Astrocyte (in vitro differentiated cells and primary cell): ENCODE results near the gene PHC2. TPM values are rescaled to one million over a fixed set of nuclear protein-coding genes. Genes with fewer than 3 reads are reported as not detected.

Source experiments
- DNase-seq: peaks from one replicate; pipeline ENCODE4 v3.0.0-alpha.2; 2010; ENCODE audit warnings: low read depth
- FAIRE-seq: peaks from 2 replicates; lab custom pipeline; 2011; peaks lifted over from hg19 to GRCh38; lab: Jason Lieb, UNC
- H2AFZ ChIP-seq: 2 replicates; pipeline ENCODE4 v1.6.0; 2012; ENCODE audit warnings: low read depth, low read length, inconsistent platforms
- H3K27ac ChIP-seq: 2 replicates; pipeline ENCODE4 v1.5.1; 2011; ENCODE audit warnings: low read depth, low read length, inconsistent platforms
- H3K27me3 ChIP-seq: 2 replicates; pipeline ENCODE4 v1.6.0; 2011; ENCODE audit warnings: low read length, inconsistent platforms; ENCODE audit not compliant: insufficient read depth
- H3K36me3 ChIP-seq: 2 replicates; pipeline ENCODE4 v1.5.1; 2011; ENCODE audit warnings: low read length, inconsistent platforms; ENCODE audit not compliant: insufficient read depth
- H3K4me1 ChIP-seq: 2 replicates; pipeline ENCODE4 v1.5.1; 2011; ENCODE audit warnings: low read length, inconsistent platforms; ENCODE audit not compliant: insufficient read depth
- H3K4me2 ChIP-seq: 2 replicates; pipeline ENCODE4 v1.6.0; 2012; ENCODE audit warnings: low read length, inconsistent platforms
- H3K4me3 ChIP-seq: 2 replicates; pipeline ENCODE4 v1.5.1; 2011; ENCODE audit warnings: low read depth, mild to moderate bottlenecking, low read length, inconsistent platforms; ENCODE audit not compliant: insufficient read depth
- H3K79me2 ChIP-seq: 2 replicates; pipeline ENCODE4 v1.6.0; 2012; ENCODE audit warnings: mild to moderate bottlenecking, low read length, inconsistent platforms; ENCODE audit not compliant: insufficient read depth
- H3K9ac ChIP-seq: 2 replicates; pipeline ENCODE4 v1.6.0; 2012; ENCODE audit warnings: mild to moderate bottlenecking, low read length, inconsistent platforms
- H3K9me3 ChIP-seq: 2 replicates; pipeline ENCODE4 v1.5.1; 2012; ENCODE audit warnings: low read depth, mild to moderate bottlenecking, low read length, inconsistent platforms; ENCODE audit not compliant: insufficient read depth
- H4K20me1 ChIP-seq: 2 replicates; pipeline ENCODE4 v1.6.0; 2012; ENCODE audit warnings: low read length, inconsistent platforms; ENCODE audit not compliant: insufficient read depth
- H3K27ac Mint-ChIP-seq: one replicate; pipeline ENCODE4 v1.8.0; 2021; ENCODE audit warnings: mild to moderate bottlenecking, mixed read lengths; ENCODE audit not compliant: unreplicated experiment
- H3K27me3 Mint-ChIP-seq: one replicate; pipeline ENCODE4 v1.8.0; 2021; ENCODE audit warnings: low read depth, mixed read lengths; ENCODE audit not compliant: unreplicated experiment
- H3K36me3 Mint-ChIP-seq: one replicate; pipeline ENCODE4 v1.8.0; 2021; ENCODE audit warnings: low read depth, mixed read lengths; ENCODE audit not compliant: unreplicated experiment
- H3K4me1 Mint-ChIP-seq: one replicate; pipeline ENCODE4 v1.8.0; 2021; ENCODE audit warnings: low read depth, mixed read lengths; ENCODE audit not compliant: unreplicated experiment
- H3K4me3 Mint-ChIP-seq: one replicate; pipeline ENCODE4 v1.8.0; 2021; ENCODE audit warnings: mild to moderate bottlenecking, moderate library complexity, mixed read lengths; ENCODE audit not compliant: unreplicated experiment
- H3K9me3 Mint-ChIP-seq: one replicate; pipeline ENCODE4 v1.8.0; 2021; ENCODE audit warnings: mild to moderate bottlenecking, mixed read lengths; ENCODE audit not compliant: unreplicated experiment
- CTCF ChIP-seq: IDR thresholded peaks from 2 replicates; pipeline ENCODE4 v1.5.1; 2011; ENCODE audit warnings: low read depth, mild to moderate bottlenecking, inconsistent platforms, low read length, moderate library complexity; ENCODE audit not compliant: insufficient read depth
- EZH2 ChIP-seq: IDR thresholded peaks from 2 replicates; pipeline ENCODE4 v1.6.1; 2012; ENCODE audit warnings: mild to moderate bottlenecking, low read length, inconsistent platforms; ENCODE audit not compliant: insufficient read depth
- microRNA-seq: library from miRNA; unstranded; fragments of <30 nt; microRNA quantifications from one replicate; pipeline ENCODE4 v1.2.0, GENCODE V29; 2020
- total RNA-seq: library from RNA; stranded (reverse); gene quantifications from 2 replicates; pipeline ENCODE4 v1.2.1, GENCODE V29; 2021

Gene PHC2
- total RNA-seq, 1 donor from 2014 or later: 113 TPM

GRCh38 chr1:33273961-33274371 is 156.9 kb downstream of the PHC2 start:
- peaks cover 65% of the 10 kb centered on the region for H3K79me2 ChIP-seq
- no peak overlapping the region for H3K4me3 ChIP-seq
- H3K9me3 ChIP-seq: no peaks in the 10 kb centered on the region
- no peaks in the 10 kb centered on the region for H3K27me3 ChIP-seq
- H4K20me1 ChIP-seq: peaks cover 69% of the 10 kb centered on the region
- no peak overlapping the region for H3K4me2 ChIP-seq
- H3K27me3 Mint-ChIP-seq: no peaks in the 10 kb centered on the region
- DNase-seq (no peak), FAIRE-seq (no peak)
- H3K27ac Mint-ChIP-seq: no peak overlapping the region
- no peak overlapping the region for H3K27ac ChIP-seq
- TF ChIP-seq CTCF (no peak), EZH2 (no peak)
- H3K9ac ChIP-seq: no peak overlapping the region
- H3K36me3 Mint-ChIP-seq: peaks cover 20% of the 10 kb centered on the region
- peaks cover 3% of the 10 kb centered on the region for H3K4me1 Mint-ChIP-seq
- H3K4me3 Mint-ChIP-seq: no peak overlapping the region
- H3K4me1 ChIP-seq: no peaks in the 10 kb centered on the region
- no peak overlapping the region for H2AFZ ChIP-seq
- H3K36me3 ChIP-seq: peaks cover 14% of the 10 kb centered on the region
- no peaks in the 10 kb centered on the region for H3K9me3 Mint-ChIP-seq

Small RNAs within 50 kb of the gene (microRNA-seq; reads per million reads assigned to microRNA genes)
- 74.5 reads per million, percentile 63 among the genes with 10 or more reads in this experiment for gene MIR3605

Other genes starting within 250 kb of the PHC2 start
- 10.8 and 11.5 TPM in 2 replicates for gene TRIM62, start 249.1 kb downstream of the PHC2 start, total RNA-seq
- 38.7 and 43.8 TPM in 2 replicates for gene ZNF362, start 174.6 kb downstream of the PHC2 start, total RNA-seq
- not detected in 2 replicates for gene A3GALT2, start 110.0 kb downstream of the PHC2 start, total RNA-seq
- 5.2 and 6.9 TPM in 2 replicates for gene ZSCAN20, start 41.5 kb upstream of the PHC2 start, total RNA-seq